HG02973 (cell line): Measurements from ENCODE around the gene R3HDM2.
"Not testable (repeated sequence)": the region's sequence is repeated elsewhere in the genome, so short reads cannot be mapped to it uniquely, and the experiment has no call there.

Experiments used
- ATAC-seq: cut with Tn5 transposase; IDR thresholded peaks from one replicate; pipeline ENCODE4 v1.9.1; 2021; ENCODE audit warnings: moderate library complexity; ENCODE audit not compliant: unreplicated experiment

R3HDM2 gene

DNA sequence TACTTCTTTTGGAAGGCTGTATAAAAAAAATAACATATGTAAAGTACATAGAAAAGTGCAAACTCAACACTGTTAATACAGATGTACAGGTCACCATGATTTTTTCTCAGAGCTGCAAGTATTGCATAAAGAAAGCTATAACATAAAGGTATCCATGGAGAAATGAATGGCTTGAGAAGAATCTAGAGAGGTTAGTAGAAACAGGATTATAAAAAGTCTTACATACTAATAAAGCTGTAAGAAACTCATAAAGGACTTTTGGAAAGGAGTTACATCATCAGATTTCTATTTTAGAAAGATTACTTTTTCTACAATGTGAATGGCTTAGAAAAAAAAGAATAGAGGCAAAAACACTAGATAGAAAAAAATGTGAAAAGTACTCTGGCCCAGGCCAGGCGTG is 46.4 kb downstream of the R3HDM2 start:
- ATAC-seq = no peak

DNA sequence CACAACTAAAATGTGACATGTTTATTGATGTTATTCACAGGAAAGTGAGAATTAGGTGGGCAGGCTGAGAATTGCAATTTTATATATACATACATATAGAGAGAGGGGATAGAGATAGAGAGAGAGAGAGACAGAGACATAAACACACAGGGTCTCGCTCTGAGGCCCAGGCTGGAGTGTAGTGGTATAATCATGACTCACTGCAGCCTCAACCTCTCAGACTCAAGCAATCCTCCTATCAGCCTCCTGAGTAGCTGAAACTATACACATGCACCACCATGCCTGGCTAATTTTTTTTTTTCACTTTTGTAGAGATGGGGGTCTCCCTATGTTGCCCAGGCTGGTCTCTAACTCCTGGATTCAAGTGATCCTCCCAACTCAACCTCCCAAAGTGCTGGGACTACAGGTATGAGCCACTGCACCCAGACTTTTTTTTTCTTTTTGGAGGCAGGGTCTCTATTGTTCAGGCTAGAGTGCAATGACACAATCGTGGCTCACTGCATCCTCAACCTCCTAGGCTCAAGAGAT is 49.1 kb downstream of the R3HDM2 start:
- no peak for ATAC-seq

- no peak for ATAC-seq
Observed at GRCh38 chr12:57380300-57380699, 50.5 kb downstream of the R3HDM2 start.

- ATAC-seq = no peak
Observed at GRCh38 chr12:57377103-57377840, 53.6 kb downstream of the R3HDM2 start.

GRCh38 chr12:57372233-57372632 is 58.6 kb downstream of the R3HDM2 start:
- ATAC-seq = no peak

GRCh38 chr12:57370696-57371095 is 60.1 kb downstream of the R3HDM2 start:
- ATAC-seq = no peak

- ATAC-seq = no peak
Observed at GRCh38 chr12:57370072-57370471, 60.8 kb downstream of the R3HDM2 start.

DNA sequence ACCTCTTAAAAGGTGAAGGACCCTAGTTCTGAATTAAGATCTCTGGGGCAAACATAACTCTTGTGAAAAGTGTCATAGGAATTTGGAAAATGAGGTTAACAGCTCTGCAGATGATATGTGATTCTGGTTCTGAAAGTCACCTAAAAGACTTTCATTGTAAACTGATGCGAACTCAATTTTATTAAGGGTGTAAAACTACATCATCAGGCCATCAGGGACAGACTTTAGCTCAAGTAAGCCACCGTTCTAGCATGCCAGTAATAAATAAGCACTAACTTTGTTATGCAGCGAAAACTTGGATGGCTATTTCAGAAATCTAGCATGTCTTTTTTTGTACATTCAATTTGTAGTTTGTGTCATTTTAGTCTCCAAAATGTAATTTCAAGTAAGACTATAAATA is 61.6 kb downstream of the R3HDM2 start:
- no peak for ATAC-seq

DNA sequence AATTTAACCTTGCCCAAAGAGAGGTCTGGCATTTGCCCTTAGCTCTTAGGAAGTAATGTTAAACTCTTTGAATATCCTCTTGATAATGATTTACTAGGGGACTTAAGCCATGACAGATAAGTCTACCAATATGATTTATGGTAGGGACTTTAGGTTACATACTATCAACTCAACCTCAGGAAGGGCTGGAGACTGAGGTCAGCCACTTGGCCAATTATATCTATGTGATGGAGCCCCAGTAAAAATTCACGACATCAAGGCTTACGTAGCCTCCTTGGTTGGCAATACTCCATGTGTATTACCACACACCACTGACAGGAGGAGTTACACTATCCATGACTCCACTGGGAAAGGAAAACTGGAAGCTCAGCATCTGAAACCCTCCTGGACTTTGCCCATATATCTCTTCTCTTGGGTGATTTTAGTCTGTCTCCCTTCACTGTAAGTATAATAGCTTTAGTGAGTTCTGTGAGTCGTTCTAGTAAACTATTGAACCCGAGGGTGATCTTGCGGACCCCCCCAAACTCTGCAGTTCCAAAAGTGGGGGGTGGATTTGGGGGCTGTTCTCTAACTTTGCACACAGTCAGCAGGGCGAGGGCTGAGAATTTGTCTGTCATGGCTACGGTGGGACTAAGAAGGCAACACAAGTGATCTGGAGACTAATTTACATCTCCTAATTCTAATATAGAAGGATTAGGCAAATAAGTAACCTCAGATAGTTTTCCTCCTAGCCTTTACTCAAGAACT is 62.3 kb downstream of the R3HDM2 start:
- no peak for ATAC-seq

- no peak for ATAC-seq
Observed at GRCh38 chr12:57367121-57367520, 63.7 kb downstream of the R3HDM2 start.

DNA sequence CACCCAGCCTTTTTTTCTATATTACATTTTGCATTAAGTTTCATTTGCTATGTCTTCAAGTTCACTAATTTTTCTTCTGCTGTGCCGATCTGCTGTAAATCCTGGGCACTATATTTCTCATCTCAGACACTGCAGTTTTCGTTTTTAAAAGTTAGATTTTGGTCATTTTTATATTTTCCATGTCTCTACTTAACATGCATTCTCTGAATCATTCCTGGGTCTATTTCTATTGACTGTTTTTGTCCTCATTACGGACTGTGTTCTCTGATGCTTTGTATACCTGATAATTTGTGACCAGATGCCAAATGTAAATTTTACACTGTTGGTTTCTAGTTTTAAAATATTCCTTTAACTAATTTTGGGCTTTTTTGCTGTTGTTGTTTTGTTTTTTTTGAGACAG is 64.5 kb downstream of the R3HDM2 start:
- no peak for ATAC-seq

GRCh38 chr12:57364156-57364555 is 66.7 kb downstream of the R3HDM2 start:
- not testable (repeated sequence) for ATAC-seq

GRCh38 chr12:57360468-57360867 is 70.4 kb downstream of the R3HDM2 start:
- no peak for ATAC-seq

DNA sequence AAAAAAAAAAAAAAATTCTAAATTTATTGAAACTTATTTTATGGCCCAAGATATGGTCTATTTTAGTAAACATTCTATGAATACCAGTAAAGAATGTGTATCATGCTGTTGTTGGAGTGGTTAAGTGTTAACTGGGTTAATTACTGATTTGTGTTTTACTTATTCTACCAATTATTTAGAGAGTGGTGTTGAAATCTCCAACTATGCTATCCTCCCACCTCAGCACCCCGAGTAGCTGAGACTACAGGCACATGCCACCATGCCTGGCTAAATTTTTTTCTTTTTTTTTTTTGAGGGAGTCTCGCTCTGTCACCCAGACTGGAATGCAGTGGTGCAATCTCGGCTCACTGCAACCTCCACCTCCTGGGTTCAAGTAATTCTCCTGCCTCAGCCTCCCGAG is 72.2 kb downstream of the R3HDM2 start:
- ATAC-seq = no peak

GRCh38 chr12:57355734-57356133 is 75.1 kb downstream of the R3HDM2 start:
- ATAC-seq = no peak

GRCh38 chr12:57352166-57352565 is 78.7 kb downstream of the R3HDM2 start:
- no peak for ATAC-seq

DNA sequence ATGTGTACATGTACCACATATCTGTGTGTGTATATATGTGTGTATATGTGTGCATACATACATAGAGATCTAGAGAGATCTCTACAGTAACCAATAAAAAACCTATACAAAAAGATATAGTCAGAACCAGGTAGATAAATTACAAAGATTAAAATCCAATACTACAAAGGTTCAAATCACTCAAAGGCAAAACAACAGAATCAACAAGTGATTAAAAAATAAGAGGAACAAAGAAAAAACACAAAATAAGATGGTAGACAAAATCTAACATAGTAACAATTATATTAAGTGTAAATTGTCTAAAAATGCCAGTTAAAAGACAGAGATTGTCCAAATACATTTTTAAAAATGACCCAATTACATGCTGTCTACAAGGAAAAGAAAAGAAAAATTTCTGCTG is 83.6 kb downstream of the R3HDM2 start:
- ATAC-seq = no peak

DNA sequence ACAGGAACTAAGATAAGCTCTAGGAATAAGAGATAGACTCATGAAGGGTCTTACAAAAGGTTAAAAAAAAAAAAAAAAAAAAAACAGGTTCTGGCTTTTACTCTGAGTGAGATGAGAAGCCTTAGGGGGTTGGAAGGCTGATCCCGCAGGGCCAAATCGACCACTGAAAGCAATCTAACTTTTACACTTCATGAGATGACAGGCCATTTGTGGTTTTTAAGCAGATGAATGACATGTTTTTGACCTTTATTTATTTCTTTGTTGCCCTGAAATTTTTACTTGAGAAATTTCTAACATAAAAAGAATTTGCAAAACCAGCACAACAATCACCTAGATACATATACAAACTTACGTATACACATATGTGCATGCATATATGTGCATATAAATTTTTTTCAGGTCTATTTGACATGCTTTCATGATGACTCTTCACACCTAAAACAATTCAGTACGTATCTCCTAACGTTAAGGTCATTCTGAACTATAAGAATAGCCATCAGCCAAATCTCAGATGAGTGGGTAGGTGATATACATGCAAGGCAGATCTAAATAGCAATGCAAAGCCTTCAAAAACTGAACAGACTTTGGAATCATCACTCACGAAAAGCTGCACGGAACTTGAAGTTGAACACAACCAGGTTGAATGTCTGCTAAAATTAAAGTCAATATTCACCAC is 87.0 kb downstream of the R3HDM2 start:
- ATAC-seq = no peak

DNA sequence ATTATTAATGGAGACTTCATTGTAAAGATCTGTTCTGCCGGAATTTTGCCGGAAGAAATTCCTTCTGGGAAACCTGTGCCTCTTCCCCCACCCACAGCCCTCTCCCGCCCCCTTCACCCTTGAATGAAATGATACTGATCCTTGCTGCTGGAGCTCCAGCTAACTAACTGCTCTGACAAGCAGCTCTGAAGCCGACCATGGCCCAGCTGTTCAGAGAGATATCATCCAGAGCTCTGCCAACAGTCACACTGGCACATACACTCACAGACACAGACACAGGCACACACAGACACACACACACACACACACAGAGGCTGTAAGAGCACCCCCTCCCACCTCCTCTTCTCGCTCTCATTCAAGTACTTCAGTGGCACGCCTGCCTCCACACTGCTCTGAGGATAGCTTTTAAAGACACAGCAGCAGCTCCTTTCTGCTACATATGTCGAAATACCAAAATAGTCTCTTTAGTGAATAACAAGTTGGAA is 88.6 kb downstream of the R3HDM2 start:
- ATAC-seq = no peak

- no peak for ATAC-seq
Observed at GRCh38 chr12:57341275-57341990, 89.4 kb downstream of the R3HDM2 start.

- no peak for ATAC-seq
Observed at GRCh38 chr12:57340104-57340503, 90.7 kb downstream of the R3HDM2 start.
